ENCODE measurements around the gene MVK.
A peak's percentile ranks its signal among the peaks of the same experiment; 100 is the strongest.

The MVK gene

GRCh38 chr12:109594556-109595317 lies 21.1 kb downstream of the MVK start:
- Histone ChIP-seq H3K36me3 (peaks cover 0 to 77% (median 12%) of the 10 kb centered on the region in 3 donors), H3K9me3 (no peaks in the 10 kb centered on the region), H3K27ac (no peak overlapping the region), H3K27me3 (no peaks in the 10 kb centered on the region), H3K4me1 (peaks cover 0 to 12% (median 6%) of the 10 kb centered on the region in 4 donors), H3K4me3 (no peak overlapping the region)
- no peak for TF ChIP-seq CTCF (IDR thresholded peaks at IDR 0.05)
- no peak for DNase-seq
- intact Hi-C loops (cut with DNase I; ENCODE audit: low total_unique reads): loop anchor here (10.0 kb wide), 1 partner anchor 280 kb away; no protein-coding TSS in a partner anchor

GRCh38 chr12:109595321-109595902 lies 21.8 kb downstream of the MVK start:
- no peak for DNase-seq
- Histone ChIP-seq H3K4me3 (no peak overlapping the region), H3K36me3 (peaks cover 0 to 71% (median 12%) of the 10 kb centered on the region in 3 donors), H3K4me1 (peaks cover 0 to 12% (median 6%) of the 10 kb centered on the region in 4 donors), H3K27me3 (no peaks in the 10 kb centered on the region), H3K27ac (no peak overlapping the region), H3K9me3 (no peaks in the 10 kb centered on the region)
- intact Hi-C loops (cut with DNase I; ENCODE audit: low total_unique reads): loop anchor here (10.0 kb wide), 1 partner anchor 279 kb away; no protein-coding TSS in a partner anchor
- TF ChIP-seq CTCF (IDR thresholded peaks at IDR 0.05): no peak

GRCh38 chr12:109596418-109597244 lies 23.0 kb downstream of the MVK start:
- peaks cover 0 to under 1% of the 10 kb centered on the region in 2 donors for H3K27me3 ChIP-seq
- TF ChIP-seq CTCF (IDR thresholded peaks at IDR 0.05): no peak
- H3K27ac ChIP-seq: no peak overlapping the region
- no peak for DNase-seq
- H3K9me3 ChIP-seq: no peaks in the 10 kb centered on the region
- H3K36me3 ChIP-seq: peaks cover 0 to 58% (median 7%) of the 10 kb centered on the region in 3 donors
- H3K4me1 ChIP-seq: peaks cover 0 to 12% (median 6%) of the 10 kb centered on the region in 4 donors
- no peak overlapping the region for H3K4me3 ChIP-seq
- intact Hi-C loops (cut with DNase I; ENCODE audit: low total_unique reads): loop anchor here (1.0 to 10.0 kb wide), 3 partner anchors 119 to 278 kb away; no protein-coding TSS in a partner anchor

GRCh38 chr12:109597414-109597794 lies 23.8 kb downstream of the MVK start:
- Histone ChIP-seq H3K9me3 (no peaks in the 10 kb centered on the region), H3K4me1 (peaks cover 0 to 12% (median 6%) of the 10 kb centered on the region in 4 donors), H3K27me3 (peaks cover 0 to 4% of the 10 kb centered on the region in 2 donors), H3K36me3 (peaks cover 0 to 51% (median 6%) of the 10 kb centered on the region in 3 donors), H3K4me3 (peak overlapping the region in 1 of 2 donors; percentile 17), H3K27ac (no peak overlapping the region)
- intact Hi-C loops (cut with DNase I; ENCODE audit: low total_unique reads): loop anchor here (2.0 to 10.0 kb wide), 2 partner anchors 175 to 277 kb away; no protein-coding TSS in a partner anchor
- no peak for DNase-seq
- no peak for TF ChIP-seq CTCF (IDR thresholded peaks at IDR 0.05)

- peak; percentile 78 to 88 for DNase-seq
- Histone ChIP-seq H3K4me1 (peaks cover 0 to 12% (median 6%) of the 10 kb centered on the region in 4 donors), H3K27me3 (peaks cover 0 to 9% of the 10 kb centered on the region in 2 donors), H3K4me3 (peak overlapping the region in 1 of 2 donors; percentile 17), H3K9me3 (no peaks in the 10 kb centered on the region), H3K27ac (no peak overlapping the region), H3K36me3 (peaks cover 0 to 46% (median 6%) of the 10 kb centered on the region in 3 donors)
- peak; percentile 93 to 94 for TF ChIP-seq CTCF (IDR thresholded peaks at IDR 0.05)
- intact Hi-C loops (cut with DNase I; ENCODE audit: low total_unique reads): loop anchor here (2.0 to 10.0 kb wide), 2 partner anchors 175 to 277 kb away; no protein-coding TSS in a partner anchor
These were observed 24.3 kb downstream of the MVK start for GRCh38 chr12:109597795-109598427.

Data from tibial artery (tissue), 4 donors.